HG03571 (cell line): ENCODE results near the gene RSBN1L.

Experiments used
- ATAC-seq: cut with Tn5 transposase; IDR thresholded peaks from one replicate; pipeline ENCODE4 v1.9.1; 2021; ENCODE audit not compliant: unreplicated experiment

The RSBN1L gene

GRCh38 chr7:77727936-77728701 lies 31.9 kb downstream of the RSBN1L start:
- no peak for ATAC-seq

GRCh38 chr7:77729574-77730348 lies 33.5 kb downstream of the RSBN1L start:
- ATAC-seq = no peak

GRCh38 chr7:77731716-77732115 lies 35.5 kb downstream of the RSBN1L start:
- no peak for ATAC-seq

- no peak for ATAC-seq
These were observed 38.6 kb downstream of the RSBN1L start for GRCh38 chr7:77734659-77735421.

- ATAC-seq = no peak
These were observed 39.2 kb downstream of the RSBN1L start for GRCh38 chr7:77735457-77735856.

GRCh38 chr7:77736991-77737390 lies 40.7 kb downstream of the RSBN1L start:
- no peak for ATAC-seq

- ATAC-seq = no peak
These were observed 42.1 kb downstream of the RSBN1L start for GRCh38 chr7:77738382-77738781.

GRCh38 chr7:77738871-77739270 lies 42.6 kb downstream of the RSBN1L start:
- ATAC-seq = no peak

GRCh38 chr7:77740257-77740656 lies 44.0 kb downstream of the RSBN1L start:
- ATAC-seq = no peak

GRCh38 chr7:77743518-77743917 lies 47.3 kb downstream of the RSBN1L start:
- ATAC-seq = no peak

- ATAC-seq = no peak
These were observed 49.5 kb downstream of the RSBN1L start for GRCh38 chr7:77745746-77746145.

- no peak for ATAC-seq
These were observed 50.0 kb downstream of the RSBN1L start for GRCh38 chr7:77746164-77746823.

- no peak for ATAC-seq
These were observed 50.5 kb downstream of the RSBN1L start for GRCh38 chr7:77746824-77747165.

- ATAC-seq = no peak
These were observed 50.9 kb downstream of the RSBN1L start for GRCh38 chr7:77747178-77747577.

GRCh38 chr7:77747718-77748117 lies 51.5 kb downstream of the RSBN1L start:
- ATAC-seq = no peak

GRCh38 chr7:77752016-77752415 lies 55.8 kb downstream of the RSBN1L start:
- ATAC-seq = no peak

- ATAC-seq = no peak
These were observed 56.9 kb downstream of the RSBN1L start for GRCh38 chr7:77753173-77753572.

GRCh38 chr7:77757589-77757988 lies 61.3 kb downstream of the RSBN1L start:
- peak; percentile 85 for ATAC-seq

GRCh38 chr7:77759294-77759889 lies 63.1 kb downstream of the RSBN1L start:
- ATAC-seq = no peak

GRCh38 chr7:77760809-77761453 lies 64.7 kb downstream of the RSBN1L start:
- ATAC-seq = no peak
